ENCODE measurements around the gene TNRC6B. TPM values are rescaled to one million over a fixed set of nuclear protein-coding genes. Genes with fewer than 3 reads are reported as not detected.

The TNRC6B gene
- total RNA-seq, 1 experiment from 2014 or later, result 50.4 TPM

GRCh38 chr22:40302149-40302548 is 124.4 kb downstream of the TNRC6B start:
- H3K27me3 Mint-ChIP-seq (ENCODE audit: low read depth), result no peaks in the 10 kb centered on the region; the same call in 1 of the 2 replicates
- H3K36me3 Mint-ChIP-seq, result peaks cover 34% of the 10 kb centered on the region
- H3K4me1 Mint-ChIP-seq, result no peaks in the 10 kb centered on the region
- no peaks in the 10 kb centered on the region for H3K9me3 Mint-ChIP-seq
- ATAC-seq (no peak), DNase-seq (ENCODE audit: low spot score) (no peak)
- no peak overlapping the region for H3K4me3 Mint-ChIP-seq
- no peak for TF ChIP-seq USF2 (CRISPR knock-in tag; IDR thresholded peaks at IDR 0.05)
- TF ChIP-seq ZNF425 (CRISPR knock-in tag; conservative IDR thresholded peaks at IDR 0.05), result no peak
- TF ChIP-seq PRDM15 (CRISPR knock-in tag; IDR thresholded peaks at IDR 0.05), result no peak
- TF ChIP-seq SMAD3 (CRISPR knock-in tag; IDR thresholded peaks at IDR 0.05; ENCODE audit: borderline replicate concordance), result no peak
- TF ChIP-seq ARID4B (CRISPR knock-in tag; IDR thresholded peaks at IDR 0.05; ENCODE audit: borderline replicate concordance), result no peak
- no peak for TF ChIP-seq TEAD1 (CRISPR knock-in tag; IDR thresholded peaks at IDR 0.05)
- TF ChIP-seq RELA (CRISPR knock-in tag; IDR thresholded peaks at IDR 0.05; ENCODE audit: borderline replicate concordance), result no peak
- no peak for TF ChIP-seq CREB1 (CRISPR knock-in tag; IDR thresholded peaks at IDR 0.05)
- no peak for TF ChIP-seq HMGA2 (CRISPR knock-in tag; IDR thresholded peaks at IDR 0.05)
- TF ChIP-seq ZNF317 (CRISPR knock-in tag; IDR thresholded peaks at IDR 0.05; ENCODE audit: borderline replicate concordance, low read depth), result no peak
- no peak for TF ChIP-seq FOXP1 (CRISPR knock-in tag; IDR thresholded peaks at IDR 0.05; ENCODE audit: borderline replicate concordance)
- no peak for TF ChIP-seq CREM (CRISPR knock-in tag; IDR thresholded peaks at IDR 0.05)
- TF ChIP-seq FOXP4 (CRISPR knock-in tag; IDR thresholded peaks at IDR 0.05), result no peak
- no peak for TF ChIP-seq CTCF (IDR thresholded peaks at IDR 0.05)
- no peak for TF ChIP-seq OVOL2 (CRISPR knock-in tag; IDR thresholded peaks at IDR 0.05; ENCODE audit: borderline replicate concordance)
- TF ChIP-seq ZNF281 (CRISPR knock-in tag; IDR thresholded peaks at IDR 0.05), result no peak
- TF ChIP-seq E2F4 (CRISPR knock-in tag; IDR thresholded peaks at IDR 0.05; ENCODE audit: borderline replicate concordance, low read depth), result no peak
- TF ChIP-seq NFATC4 (CRISPR knock-in tag; IDR thresholded peaks at IDR 0.05), result no peak
- POLR2A ChIA-PET, result no interaction called here
- H3K27ac Mint-ChIP-seq, result no peak overlapping the region
- CTCF ChIA-PET, result no interaction called here
